ENCODE results near the gene XPO1.
"Not testable (repeated sequence)": the region's sequence is repeated elsewhere in the genome, so short reads cannot be mapped to it uniquely, and the experiment has no call there.

The XPO1 gene, protein sequence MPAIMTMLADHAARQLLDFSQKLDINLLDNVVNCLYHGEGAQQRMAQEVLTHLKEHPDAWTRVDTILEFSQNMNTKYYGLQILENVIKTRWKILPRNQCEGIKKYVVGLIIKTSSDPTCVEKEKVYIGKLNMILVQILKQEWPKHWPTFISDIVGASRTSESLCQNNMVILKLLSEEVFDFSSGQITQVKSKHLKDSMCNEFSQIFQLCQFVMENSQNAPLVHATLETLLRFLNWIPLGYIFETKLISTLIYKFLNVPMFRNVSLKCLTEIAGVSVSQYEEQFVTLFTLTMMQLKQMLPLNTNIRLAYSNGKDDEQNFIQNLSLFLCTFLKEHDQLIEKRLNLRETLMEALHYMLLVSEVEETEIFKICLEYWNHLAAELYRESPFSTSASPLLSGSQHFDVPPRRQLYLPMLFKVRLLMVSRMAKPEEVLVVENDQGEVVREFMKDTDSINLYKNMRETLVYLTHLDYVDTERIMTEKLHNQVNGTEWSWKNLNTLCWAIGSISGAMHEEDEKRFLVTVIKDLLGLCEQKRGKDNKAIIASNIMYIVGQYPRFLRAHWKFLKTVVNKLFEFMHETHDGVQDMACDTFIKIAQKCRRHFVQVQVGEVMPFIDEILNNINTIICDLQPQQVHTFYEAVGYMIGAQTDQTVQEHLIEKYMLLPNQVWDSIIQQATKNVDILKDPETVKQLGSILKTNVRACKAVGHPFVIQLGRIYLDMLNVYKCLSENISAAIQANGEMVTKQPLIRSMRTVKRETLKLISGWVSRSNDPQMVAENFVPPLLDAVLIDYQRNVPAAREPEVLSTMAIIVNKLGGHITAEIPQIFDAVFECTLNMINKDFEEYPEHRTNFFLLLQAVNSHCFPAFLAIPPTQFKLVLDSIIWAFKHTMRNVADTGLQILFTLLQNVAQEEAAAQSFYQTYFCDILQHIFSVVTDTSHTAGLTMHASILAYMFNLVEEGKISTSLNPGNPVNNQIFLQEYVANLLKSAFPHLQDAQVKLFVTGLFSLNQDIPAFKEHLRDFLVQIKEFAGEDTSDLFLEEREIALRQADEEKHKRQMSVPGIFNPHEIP (N-terminal part only)

DNA sequence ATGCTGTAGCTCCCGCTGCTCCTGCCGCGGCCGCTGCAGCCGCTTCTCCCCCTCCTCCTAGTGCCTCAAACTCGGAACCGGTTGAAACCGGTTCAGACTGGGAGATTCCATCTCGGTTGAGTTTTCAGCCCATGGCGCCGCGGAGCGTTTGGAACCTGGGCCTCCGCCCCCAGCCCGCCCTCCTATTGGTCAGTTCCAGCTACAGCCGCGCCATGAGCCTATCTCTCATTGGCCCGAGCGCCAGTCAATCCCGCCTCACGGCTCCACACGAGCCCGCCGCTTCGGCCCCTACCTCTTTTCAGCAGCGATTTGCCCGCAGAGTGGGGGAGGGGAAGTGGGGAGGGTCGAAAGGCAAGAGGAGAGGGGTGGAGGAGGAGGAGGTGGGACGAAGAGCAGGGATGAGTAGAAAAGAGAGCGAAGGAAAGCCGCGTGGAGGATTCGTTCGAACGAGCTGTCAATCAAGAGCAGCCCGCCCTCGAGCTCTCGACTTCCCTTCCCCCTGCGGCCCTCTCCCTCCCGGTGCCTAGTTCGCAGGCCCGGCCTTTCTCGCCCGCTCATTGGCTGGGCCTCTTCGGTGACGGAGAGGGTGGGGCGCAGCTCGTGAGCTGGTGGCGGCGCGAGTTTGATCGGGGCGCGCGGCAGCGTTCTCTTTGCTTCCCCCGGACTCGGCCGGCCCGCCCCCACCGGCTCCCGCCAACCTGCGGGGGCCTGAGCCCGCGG lies at the start of gene XPO1:
TSS of gene XPO1 (minus strand) at position 157 of the 720 bp plus-strand sequence. CDS start 4,459 bp downstream, outside the sequence.
- DNase-seq, result peak; percentile 99

DNA sequence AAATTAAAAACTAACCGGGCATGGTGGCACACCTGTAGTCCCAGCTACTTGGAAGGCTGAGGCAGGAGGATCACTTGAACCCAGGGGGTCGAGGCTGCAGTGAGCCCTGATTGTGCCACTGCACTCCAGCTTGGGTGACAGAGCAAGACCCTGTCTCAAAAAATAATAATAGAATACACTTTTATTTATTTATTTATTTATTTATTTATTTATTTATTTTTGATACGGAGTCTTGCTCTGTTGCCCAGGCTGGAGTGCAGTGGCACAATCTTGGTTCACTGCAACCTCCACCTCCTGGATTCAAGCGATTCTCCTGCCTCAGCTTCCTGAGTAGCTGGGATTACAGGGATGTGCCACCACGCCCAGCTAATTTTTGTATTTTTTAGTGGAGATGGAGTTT lies 48.8 kb upstream of the XPO1 start:
- not testable (repeated sequence) for DNase-seq

DNA sequence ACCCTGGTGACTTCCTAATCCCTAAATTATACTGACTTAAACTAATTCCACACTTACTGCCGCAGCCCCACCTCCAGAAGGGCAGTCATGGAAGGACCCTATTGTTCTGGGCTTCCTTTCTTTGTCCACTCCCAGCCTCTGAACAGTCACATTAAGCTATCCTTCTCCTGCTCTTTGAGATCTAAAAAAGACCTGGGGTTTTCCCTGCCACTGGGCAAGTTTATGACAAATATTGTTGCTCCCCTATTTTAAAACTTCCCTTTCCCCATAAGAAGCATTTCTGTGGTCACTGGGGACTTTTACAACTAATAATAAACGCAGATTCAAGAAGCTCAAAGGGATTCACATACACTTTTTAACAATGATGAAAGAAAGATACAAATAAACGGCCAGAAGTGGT lies 47.2 kb upstream of the XPO1 start:
- no peak for DNase-seq

DNA sequence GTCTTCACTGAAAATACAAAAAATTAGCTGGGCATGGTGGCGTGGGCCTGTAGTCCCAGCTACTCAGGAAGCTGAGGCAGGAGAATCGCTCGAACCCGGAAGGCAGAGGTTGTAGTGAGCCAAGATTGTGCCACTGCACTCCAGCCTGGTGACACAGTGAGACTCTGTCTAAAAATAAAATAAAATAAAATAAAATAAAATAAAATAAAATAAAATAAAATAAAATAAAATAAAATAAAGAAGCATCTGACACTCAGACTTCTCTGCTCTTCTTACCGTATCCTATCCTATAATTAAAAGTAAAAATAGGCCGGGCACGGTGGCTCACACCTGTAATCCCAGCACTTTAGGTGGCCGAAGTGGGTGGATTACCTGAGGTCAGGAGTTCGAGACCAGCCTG lies 46.2 kb upstream of the XPO1 start:
- DNase-seq, result not testable (repeated sequence)

DNA sequence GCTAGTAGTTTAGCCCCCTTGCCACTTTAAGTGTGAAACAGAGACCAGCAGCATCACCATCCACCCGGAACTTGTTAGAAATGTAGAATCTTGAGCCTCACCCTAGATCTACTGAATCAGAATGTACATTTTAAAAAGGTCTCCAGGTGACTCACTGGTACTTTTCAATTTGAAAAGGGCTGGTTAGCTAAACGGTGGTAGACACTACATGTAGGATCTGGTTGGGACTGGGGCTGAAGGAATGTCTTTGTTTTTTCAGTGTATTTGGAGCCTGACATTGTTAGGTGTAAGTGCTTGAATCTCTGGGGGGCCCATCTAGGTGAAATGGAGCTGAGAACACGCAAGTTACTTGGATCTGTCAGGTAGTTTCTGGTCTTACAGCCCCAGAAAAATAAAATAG lies 44.0 kb upstream of the XPO1 start:
- no peak for DNase-seq

DNA sequence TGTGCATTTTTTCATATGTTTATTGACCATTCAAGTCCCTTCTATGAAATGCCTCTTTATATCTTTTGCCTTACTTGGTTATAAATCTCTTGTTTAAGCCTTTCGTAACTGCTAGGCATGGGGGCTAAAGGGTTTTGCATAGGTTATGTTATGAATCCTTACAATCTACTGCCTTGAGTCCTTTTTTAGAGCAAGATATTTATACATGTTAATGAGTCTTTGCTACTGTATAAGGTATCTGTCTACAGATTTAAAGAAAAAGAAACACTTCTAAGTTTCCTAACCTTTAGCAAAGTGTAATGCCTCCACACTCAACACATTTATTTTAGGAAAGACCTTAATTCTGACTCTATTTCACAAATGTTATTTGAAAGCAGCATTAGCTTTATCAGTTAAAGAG lies 43.6 kb upstream of the XPO1 start:
- DNase-seq, result no peak

DNA sequence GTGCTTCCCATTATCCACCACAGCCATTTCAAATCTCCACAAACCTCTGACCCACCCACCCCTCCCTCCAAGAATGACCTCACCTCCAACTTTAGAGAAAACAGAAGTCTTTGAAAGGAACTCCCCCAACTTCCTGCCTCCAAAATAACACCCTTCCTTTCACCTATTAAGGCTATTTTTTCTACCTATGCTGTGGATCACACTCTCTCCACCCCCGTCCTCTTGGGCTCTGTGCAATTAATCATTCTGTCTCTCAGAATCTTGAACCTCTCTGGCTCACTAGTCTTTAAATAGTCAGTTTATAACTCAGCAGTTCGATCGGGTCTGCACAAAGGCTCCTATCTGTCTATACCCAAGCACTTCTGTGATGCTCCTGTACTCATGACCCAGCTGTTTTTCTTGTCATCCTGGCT lies 37.3 kb upstream of the XPO1 start:
- no peak for DNase-seq

DNA sequence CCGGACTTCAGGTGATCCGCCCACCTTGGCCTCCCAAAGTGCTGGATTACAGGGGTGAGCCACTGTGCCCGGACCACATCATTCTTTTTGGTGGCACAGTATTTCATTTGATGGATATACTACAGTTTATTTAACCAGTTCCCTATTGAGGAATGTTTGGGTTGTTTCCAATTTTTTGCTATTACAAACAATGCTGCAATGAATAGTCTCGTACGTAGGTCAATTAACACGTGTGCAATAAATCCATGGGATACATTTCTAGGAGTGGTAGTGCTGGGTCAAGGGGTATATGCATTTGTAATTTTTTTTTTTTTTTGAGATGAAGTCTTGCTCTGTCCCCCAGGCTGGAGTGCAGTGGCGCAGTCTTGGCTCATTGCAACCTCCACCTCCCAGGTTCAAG lies 28.4 kb upstream of the XPO1 start:
- no peak for DNase-seq

DNA sequence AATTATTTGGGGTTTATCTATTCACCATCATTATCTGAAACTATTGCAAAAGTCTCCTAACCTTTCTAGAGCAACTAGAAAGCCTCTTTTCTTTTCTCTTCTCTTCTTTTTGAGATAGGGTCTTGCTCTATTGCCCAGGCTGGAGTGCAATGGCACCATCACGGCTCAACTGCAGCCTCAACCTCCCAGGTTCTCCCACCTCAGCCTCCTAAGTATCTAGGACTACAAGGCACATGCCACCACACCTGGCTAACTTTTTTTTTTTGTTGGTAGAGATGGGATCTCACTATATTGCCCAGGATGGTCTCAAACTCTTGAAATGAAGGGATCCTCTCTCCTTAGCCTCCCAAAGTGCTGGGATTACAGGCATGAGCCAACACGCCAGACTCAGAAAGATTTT lies 24.5 kb upstream of the XPO1 start:
- DNase-seq, result no peak

DNA sequence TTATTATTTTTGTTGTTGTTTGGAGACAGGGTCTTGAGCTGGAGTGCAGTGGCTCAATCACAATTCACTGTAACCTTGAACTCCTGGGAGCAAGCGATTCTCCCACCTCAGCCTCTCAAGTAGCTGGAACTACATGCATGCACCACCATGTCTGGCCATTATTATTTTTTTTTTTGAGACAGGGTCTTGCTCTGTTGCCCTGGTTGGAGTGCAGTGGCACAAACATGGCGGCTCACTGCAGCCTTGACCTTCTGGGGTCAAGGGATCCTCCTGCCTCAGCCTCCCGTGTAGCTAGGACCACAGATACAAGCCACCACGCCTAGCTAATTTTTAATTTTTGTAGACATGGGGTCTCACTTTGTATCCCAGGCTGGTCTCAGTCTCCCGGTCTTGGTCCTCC lies 20.0 kb upstream of the XPO1 start:
- DNase-seq, result no peak

DNA sequence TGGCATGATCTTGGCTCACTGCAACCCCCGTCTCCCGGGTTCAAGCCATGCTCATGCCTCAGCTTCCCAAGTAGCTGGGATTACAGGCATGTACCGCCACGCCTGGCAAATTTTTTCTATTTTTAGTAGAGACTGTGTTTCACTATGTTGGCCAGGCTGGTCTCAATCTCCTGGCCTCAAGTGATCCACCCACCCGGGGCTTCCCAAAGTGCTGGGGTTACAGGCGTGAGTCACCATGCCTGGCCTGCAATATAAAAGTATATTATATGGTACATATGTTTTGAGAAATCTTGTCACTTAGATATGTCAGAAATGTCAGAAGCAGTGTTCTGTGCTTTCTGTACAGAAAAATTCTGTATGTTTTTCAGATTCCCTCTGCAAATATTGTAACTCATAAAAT lies 19.2 kb upstream of the XPO1 start:
- DNase-seq, result no peak

DNA sequence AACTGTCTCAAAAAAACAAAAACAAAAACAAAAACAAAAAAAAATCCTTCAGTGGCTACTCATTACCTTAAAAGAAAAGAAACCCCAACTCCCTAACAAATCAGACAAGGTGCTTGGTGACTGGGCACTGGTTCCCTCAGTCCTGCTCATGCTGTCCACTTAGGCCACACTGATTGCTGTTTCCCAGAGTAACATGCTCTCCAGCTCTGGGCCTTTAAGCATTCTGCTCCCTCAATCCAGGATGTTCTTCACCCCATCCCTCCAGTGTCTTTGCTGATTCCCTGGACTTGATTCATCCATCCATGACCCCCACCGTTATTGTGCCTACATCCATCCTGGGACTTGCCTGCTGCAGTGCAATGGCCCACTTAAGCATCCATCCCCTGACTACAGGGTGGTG lies 16.4 kb upstream of the XPO1 start:
- DNase-seq, result no peak

DNA sequence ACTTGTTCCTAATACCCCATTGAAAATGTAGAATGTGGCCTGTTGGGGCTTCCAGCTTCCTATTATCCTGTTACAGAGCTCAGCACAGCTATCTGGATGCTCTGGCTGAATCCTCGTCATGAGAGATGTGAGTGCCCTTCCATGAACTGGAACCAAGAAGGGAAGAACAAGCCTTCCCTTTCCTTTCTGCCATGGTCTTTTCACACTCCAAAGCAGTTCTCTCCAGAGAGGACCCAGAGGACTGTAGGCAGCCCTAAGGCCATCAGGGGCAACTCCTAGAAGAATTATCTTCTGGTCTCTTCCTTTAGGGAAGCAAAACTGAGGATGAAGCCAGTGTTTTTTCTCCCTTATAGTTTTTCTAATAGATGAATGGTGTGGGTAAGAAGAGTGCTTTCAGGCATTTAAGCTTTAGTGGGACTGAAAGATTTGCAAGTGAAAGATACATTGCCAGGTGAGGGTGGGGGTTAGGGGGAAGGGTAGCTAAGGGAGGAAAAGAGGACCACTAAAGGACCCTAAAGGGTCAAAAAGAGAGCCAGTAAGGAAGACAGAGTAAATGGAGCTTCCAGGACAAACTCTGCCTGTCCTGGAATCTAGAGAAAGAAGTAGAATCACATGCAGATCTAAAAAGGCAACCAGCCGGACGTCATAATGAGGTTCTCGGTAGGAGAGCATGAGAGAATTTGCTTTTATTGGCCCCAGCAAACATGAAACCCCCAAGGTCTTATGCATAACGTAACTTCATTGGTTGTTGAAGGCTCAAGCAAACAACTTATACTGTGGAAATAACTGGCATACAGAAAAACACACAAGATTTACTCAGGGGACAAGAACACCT lies 12.4 kb upstream of the XPO1 start:
- DNase-seq, result no peak

DNA sequence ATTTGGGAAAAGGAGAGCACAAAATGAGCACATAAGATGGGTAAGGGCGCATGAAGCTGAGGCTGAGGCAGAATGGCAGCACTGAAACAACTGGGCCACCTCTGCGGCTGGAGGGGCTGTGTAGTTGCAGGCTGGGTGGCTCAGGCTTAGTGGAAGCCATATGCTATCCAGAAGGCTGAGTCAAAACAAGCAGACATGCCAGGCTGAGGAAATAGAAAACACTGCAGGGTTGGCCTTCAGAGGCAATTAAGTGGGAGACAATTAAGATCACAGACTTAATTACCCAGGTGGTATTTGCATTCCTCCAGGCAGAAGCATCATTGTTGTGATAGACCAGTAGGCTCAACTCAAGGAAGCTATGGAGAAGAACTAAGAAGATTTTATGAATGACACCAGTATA lies 11.4 kb upstream of the XPO1 start:
- DNase-seq, result no peak

DNA sequence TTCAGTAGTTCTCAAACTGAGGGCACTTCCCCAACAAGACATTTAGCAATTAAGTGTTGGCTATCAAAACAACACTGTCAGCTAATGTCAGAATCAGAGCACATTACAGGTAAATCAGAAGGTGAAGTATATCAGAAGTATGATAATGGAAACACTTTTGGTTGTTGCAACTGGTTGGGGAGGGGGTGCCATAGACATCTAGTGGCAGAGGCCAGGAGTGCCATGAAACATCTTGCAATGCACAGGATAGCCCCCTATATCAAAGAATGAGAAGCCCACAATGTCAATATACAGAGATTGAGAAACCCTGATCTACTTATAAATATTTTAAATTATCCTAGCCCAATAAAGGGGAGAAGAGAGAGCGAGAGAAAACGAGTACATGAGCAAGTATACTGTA lies 4.9 kb upstream of the XPO1 start:
- DNase-seq, result peak in 1 of 2 experiments; percentile 18

DNA sequence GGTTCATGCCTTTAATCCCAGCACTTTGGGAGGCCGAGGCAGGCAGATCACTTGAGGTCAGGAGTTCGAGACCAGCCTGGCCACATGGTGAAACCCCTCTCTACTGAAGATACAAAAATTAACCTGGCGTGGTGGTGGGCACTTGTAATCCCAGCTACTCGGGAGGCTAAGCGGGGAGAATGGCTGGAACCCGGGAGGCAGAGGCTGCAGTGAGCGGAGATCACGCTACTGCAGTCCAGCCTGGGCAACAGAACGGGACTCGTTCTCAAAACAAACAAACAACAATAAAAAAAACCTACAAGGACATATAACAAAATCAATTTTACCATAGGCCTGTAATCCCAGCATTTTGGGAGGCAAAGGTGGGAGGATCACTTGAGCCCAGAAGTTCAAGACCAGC lies 2.0 kb upstream of the XPO1 start:
- not testable (repeated sequence) for DNase-seq

DNA sequence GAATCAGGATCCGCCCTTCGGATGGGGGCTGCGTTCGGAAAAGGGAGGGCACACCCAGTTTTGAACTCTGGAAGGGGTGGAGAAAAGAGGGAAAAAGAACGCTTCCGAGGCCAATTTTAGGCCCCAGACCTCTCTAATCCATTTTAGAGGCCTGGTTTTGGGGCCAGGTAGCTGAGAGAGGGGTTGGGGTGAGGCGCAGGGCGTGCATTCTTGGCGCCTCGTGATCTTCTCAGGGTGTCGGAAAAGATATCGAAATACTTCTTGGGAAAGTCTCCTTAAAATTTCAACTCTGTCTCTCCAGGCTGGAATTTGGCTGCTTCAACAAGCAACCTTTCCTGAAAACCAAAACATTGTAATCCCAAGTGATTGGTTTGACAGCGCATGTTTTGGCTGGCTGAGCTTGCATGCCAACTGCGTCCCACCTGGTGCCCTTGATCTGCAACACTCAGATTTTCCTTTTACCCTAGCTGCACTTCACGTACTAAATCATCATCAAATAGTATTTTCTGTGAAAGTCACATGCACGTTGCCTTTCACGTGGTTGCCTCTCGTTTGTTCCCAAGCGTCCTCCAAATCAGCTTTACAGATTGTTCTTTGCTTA lies 864 bp upstream of the XPO1 start:
- peak; percentile 45 to 59 for DNase-seq

DNA sequence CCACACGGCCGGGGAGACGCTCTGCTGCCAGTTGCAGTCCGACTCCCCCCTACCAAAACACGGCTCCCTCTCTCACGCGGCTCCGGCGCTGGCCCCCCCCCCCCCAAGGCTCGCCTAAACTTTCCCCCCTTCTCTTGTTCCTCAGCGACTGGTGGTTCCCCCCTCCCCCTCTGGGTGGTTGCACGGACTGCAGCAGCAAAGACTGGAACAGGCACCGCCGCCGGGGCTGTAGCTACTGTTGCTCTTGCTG lies 281 bp downstream of the XPO1 start:
- DNase-seq, result no peak

DNA sequence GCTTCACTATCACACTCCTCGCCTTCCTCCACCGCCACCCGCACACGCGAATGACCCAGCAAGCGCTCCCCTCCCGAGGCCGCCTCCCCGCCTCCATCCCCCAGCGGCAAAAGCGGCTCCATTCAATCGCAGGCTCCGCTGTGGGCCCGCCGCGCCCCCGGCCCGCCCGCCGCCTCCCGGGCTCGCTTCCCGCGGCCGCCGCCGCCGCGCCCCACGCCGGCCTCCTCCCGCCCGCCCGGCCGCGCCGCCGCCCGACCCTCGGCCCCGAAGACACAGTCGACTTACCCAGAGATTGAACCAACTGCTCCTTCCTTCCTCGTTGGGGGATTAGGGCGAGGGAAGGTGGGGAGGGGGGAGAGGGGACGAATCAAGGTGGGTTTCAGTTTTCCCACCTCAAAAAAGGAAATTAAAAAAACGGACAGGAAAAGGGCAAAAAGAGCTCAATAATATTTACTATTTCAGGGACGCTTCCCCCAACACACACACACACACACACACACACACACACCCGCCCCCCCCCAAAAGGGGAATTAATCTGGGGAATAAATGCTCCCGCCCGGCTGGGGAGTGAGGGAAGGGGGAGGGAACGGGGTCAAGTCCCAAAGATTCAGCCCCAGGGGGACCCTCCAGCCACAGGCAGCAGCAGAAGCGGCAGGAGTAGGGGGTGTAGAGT lies 743 bp downstream of the XPO1 start:
- no peak for DNase-seq

DNA sequence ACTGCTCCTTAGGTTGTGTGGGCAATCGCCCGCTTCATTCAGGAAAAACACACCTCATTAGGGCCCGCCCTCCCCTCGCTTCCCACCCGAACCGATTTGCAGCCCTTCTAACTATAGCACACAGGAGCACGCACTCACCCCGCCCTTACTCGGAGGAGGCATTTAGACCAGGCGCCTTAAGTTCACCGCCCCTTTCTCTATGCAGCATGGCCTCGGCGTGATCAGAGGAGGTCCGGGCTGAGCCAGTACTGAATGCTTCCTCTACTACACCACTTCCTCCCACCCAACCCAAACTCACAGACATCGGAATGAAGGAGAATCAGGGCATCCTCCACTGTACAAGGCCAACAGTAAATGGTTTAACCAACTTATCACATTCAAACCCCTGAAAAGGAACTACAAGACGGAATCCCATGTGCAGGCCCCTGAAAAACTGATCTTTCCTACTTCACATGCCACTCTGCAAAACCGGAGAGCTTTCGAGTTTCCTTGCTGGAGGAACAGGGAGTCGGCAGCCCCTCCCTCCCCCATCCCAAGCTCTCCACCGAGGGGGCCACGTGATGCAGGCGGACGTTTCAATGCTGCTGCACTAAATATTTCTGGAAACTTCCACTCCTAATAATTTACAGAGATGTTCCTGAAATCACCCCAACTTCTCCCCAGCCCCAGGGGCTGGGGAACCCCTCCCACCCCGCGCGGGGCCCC lies 1.4 kb downstream of the XPO1 start:
- DNase-seq, result peak; percentile 97 to 98

DNA sequence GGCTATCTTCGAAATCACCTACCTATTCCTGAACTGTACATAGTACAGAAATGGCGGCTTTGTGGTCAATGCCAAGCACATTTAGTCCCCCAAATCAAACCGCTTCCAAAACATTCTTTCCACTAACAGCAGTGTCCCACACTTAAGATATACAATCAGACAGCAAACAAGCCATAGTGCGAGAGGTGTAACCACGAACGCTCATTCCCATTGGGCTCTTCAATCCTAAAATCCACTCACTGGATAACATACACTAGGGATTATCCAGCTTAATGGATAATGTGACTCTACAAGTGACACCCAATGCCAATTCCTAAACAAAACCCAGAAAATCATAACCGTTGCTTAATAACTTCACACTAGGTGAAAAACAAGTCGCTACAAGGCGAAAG lies 2.0 kb downstream of the XPO1 start:
- DNase-seq, result peak; percentile 32 to 49

Measured in Kasumi-1 (cell line).